Endothelial cell of umbilical vein (primary cell): Measurements from ENCODE around the gene FAM210B. TPM values are rescaled to one million over a fixed set of nuclear protein-coding genes. Genes with fewer than 3 reads are reported as not detected.

Source experiments
- BruUV-seq: library from RNA; stranded (reverse); fragments of 400-500 nt; replicated peaks from 2 replicates; lab custom pipeline; 2021; lab: Mats Ljungman, UMichigan
- CTCF ChIA-PET: fragments of 300-600, 350-600 bp; sonication (Branson Sonifier 250); formaldehyde crosslinking; loops from one replicate; lab custom pipeline; 2021; ENCODE audit warnings: antibody characterized with exemption, inconsistent platforms; lab: Charles Lee
- POLR2A ChIA-PET: fragments of 300-600, 350-600 bp; sonication (Branson Sonifier 250); formaldehyde crosslinking; loops from one replicate; lab custom pipeline; 2021; ENCODE audit warnings: antibody characterized with exemption, inconsistent platforms; lab: Charles Lee
- DNase-seq: peaks from one replicate; pipeline ENCODE4 v3.0.0-alpha.2; 2011; ENCODE audit warnings: low read depth, low spot score
- FAIRE-seq: peaks from 2 replicates; lab custom pipeline; 2011; peaks lifted over from hg19 to GRCh38; lab: Jason Lieb, UNC
- H2AFZ ChIP-seq: 2 replicates; pipeline ENCODE4 v1.6.0; 2012; ENCODE audit warnings: low read depth, low read length, control low read depth, inconsistent platforms
- H3K27ac ChIP-seq: 2 replicates; pipeline ENCODE4 v1.5.1; 2011; ENCODE audit warnings: low read depth, mild to moderate bottlenecking, control low read depth, low read length, moderate library complexity; ENCODE audit not compliant: insufficient read depth
- H3K27me3 ChIP-seq, 2 experiments: 2 replicates each; pipeline versions ENCODE4 v1.6.0 to v1.6.1; 2011; ENCODE audit warnings: low read length in 2 of 2, mixed read lengths in 1 of 2; ENCODE audit not compliant: control insufficient read depth in 2 of 2, insufficient read depth in 2 of 2
- H3K36me3 ChIP-seq, 2 experiments: 2 replicates in 1 of 2; 3 replicates in 1 of 2; pipeline ENCODE4 v1.5.1; 2011; ENCODE audit warnings: low read length in 2 of 2, mild to moderate bottlenecking in 1 of 2, moderate library complexity in 1 of 2; ENCODE audit not compliant: control insufficient read depth in 2 of 2, insufficient read depth in 2 of 2; ENCODE audit errors: extremely low read depth in 1 of 2
- H3K4me1 ChIP-seq: 3 replicates; pipeline ENCODE4 v1.5.1; 2011; ENCODE audit warnings: mild to moderate bottlenecking, low read length; ENCODE audit not compliant: control insufficient read depth, insufficient read depth; ENCODE audit errors: extremely low read depth
- H3K4me2 ChIP-seq: 2 replicates; pipeline ENCODE4 v1.6.1; 2011; ENCODE audit warnings: low read length, control low read depth, mixed read lengths; ENCODE audit not compliant: insufficient read depth
- H3K4me3 ChIP-seq, 3 experiments: fragments of 200-600 bp in 1 of 3; sonication (generic), shearing (Covaris generic) in 1 of 3; replicated peaks in 1 of 3; 2 replicates each; pipeline ENCODE4 v1.5.1; 2011 to 2016; ENCODE audit warnings: control low read depth in 3 of 3, low read length in 3 of 3, mild to moderate bottlenecking in 2 of 3, inconsistent platforms in 1 of 3, low read depth in 1 of 3, moderate library complexity in 1 of 3; ENCODE audit not compliant: insufficient read depth in 1 of 3
- H3K79me2 ChIP-seq: 2 replicates; pipeline ENCODE4 v1.6.0; 2012; ENCODE audit warnings: low read length, inconsistent platforms; ENCODE audit not compliant: control insufficient read depth, insufficient read depth
- H3K9ac ChIP-seq: replicated peaks from 2 replicates; pipeline ENCODE3; 2011; ENCODE audit warnings: low read length, control low read depth; ENCODE audit not compliant: insufficient read depth; ENCODE audit errors: extremely low read depth
- H3K9me1 ChIP-seq: replicated peaks from 3 replicates; pipeline ENCODE4 v1.6.0; 2011; ENCODE audit warnings: mild to moderate bottlenecking, low read length; ENCODE audit not compliant: control insufficient read depth, insufficient read depth; ENCODE audit errors: extremely low read depth
- H3K9me3 ChIP-seq: replicated peaks from 2 replicates; pipeline ENCODE4 v1.5.1; 2012; ENCODE audit warnings: low read length, inconsistent platforms; ENCODE audit not compliant: control insufficient read depth, insufficient read depth
- H4K20me1 ChIP-seq: replicated peaks from 2 replicates; pipeline ENCODE3; 2011; ENCODE audit warnings: mild to moderate bottlenecking, low read length; ENCODE audit not compliant: control insufficient read depth, insufficient read depth; ENCODE audit errors: extremely low read depth
- EZH2 ChIP-seq: IDR thresholded peaks from 2 replicates; pipeline ENCODE4 v1.6.1; 2012; ENCODE audit warnings: borderline replicate concordance, low read depth, mild to moderate bottlenecking, moderate library complexity, low read length, inconsistent platforms; ENCODE audit not compliant: severe bottlenecking
- FOS ChIP-seq: IDR thresholded peaks from 2 replicates; pipeline ENCODE4 v1.6.1; 2011; ENCODE audit warnings: mild to moderate bottlenecking, low read length, moderate library complexity, borderline replicate concordance; ENCODE audit not compliant: insufficient read depth
- GATA2 ChIP-seq: IDR thresholded peaks from 2 replicates; pipeline ENCODE4 v1.7.0; 2011; ENCODE audit warnings: low read depth, mild to moderate bottlenecking, moderate library complexity, mixed read lengths, low read length; ENCODE audit not compliant: insufficient read length, insufficient read depth
- JUN ChIP-seq: IDR thresholded peaks from 2 replicates; pipeline ENCODE4 v1.6.1; 2011; ENCODE audit warnings: borderline replicate concordance, low read depth; ENCODE audit not compliant: insufficient read length, insufficient read depth
- MYC ChIP-seq: IDR thresholded peaks from one replicate; pipeline ENCODE4 v1.6.1; 2011; ENCODE audit warnings: mild to moderate bottlenecking, low read depth, low read length
- POLR2A ChIP-seq: IDR thresholded peaks from 2 replicates; pipeline ENCODE4 v1.6.1; 2012; ENCODE audit warnings: low read depth, mild to moderate bottlenecking, control low read depth, low read length
- POLR2AphosphoS5 ChIP-seq: IDR thresholded peaks from 2 replicates; pipeline ENCODE4 v1.6.1; 2012; ENCODE audit warnings: low read depth, mild to moderate bottlenecking, control low read depth, low read length, moderate library complexity; ENCODE audit not compliant: insufficient read depth
- dilution Hi-C: fragments of 300-500 bp; cut with MboI; formaldehyde crosslinking; loops from one replicate; pipeline ENCODE4 v1.15.0; 2019; ENCODE audit warnings: low sequenced_read_pairs; ENCODE audit not compliant: extremely low pct_ligation_motif_present
- intact Hi-C: fragments of 100-400 bp; cut with micrococcal nuclease; formaldehyde crosslinking; loops from one replicate; pipeline ENCODE4 v1.10.0; 2022
- polyA plus RNA-seq, 4 experiments: library from polyadenylated mRNA; depleted of rRNA in 3 of 4; stranded (reverse) in 3 of 4; unstranded in 1 of 4; fragments of >200 nt; gene quantifications; 2 replicates each; pipeline versions ENCODE4 v1.2.1 to v1.2.3, GENCODE V29; 2011 to 2012; ENCODE audit warnings: missing spikeins in 1 of 4
- total RNA-seq: library from RNA; stranded (reverse); gene quantifications from 2 replicates; pipeline ENCODE4 v1.2.3, GENCODE V29; 2021
- TF ChIP-seq, protein P1 (sequence below): IDR thresholded peaks from 2 replicates; pipeline ENCODE4 v1.6.1; 2011; ENCODE audit not compliant: insufficient read depth, insufficient read length
- TF ChIP-seq, protein P2 (sequence below), 2 donors: IDR thresholded peaks; 1 replicate in 1 of 2; 2 replicates in 1 of 2; pipeline ENCODE4 v1.5.1; 2011; ENCODE audit warnings: low read length in 2 of 2, mild to moderate bottlenecking in 2 of 2, moderate library complexity in 2 of 2, control low read depth in 1 of 2, inconsistent platforms in 1 of 2, low read depth in 1 of 2; ENCODE audit not compliant: insufficient read depth in 1 of 2; ENCODE audit errors: extremely low read depth in 1 of 2

The FAM210B gene
- total and polyA plus RNA-seq, 2 donors (not counting 3 experiments of a cell fraction or from before 2014, with no cell fraction given) = 24.6 to 37.6 TPM

DNA sequence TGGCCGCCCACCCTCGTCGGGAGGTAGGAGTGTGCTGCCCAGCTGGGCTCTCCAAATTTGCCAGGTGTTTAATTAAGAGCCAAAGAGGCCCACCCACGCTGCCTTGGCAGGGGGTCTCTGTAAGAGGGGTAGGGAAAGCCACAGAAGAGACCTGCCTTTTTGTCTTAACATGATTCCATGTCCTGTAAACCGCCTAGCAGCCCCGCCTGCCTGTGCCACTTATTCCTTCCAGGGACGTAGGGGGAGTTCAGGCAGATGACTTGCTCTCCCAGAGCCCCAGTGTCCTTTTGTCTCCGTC is 2.1 kb downstream of the FAM210B start:
- BruUV-seq = no TSS peak
- Histone ChIP-seq H2AFZ (no peak overlapping the region), H3K27me3 (peaks cover 3% of the 10 kb centered on the region in 2 experiments), H4K20me1 (no peaks in the 10 kb centered on the region), H3K4me1 (peaks cover 6% of the 10 kb centered on the region), H3K4me3 (no peak overlapping the region), H3K4me2 (no peak overlapping the region), H3K9me3 (no peaks in the 10 kb centered on the region), H3K9ac (no peak overlapping the region), H3K36me3 (no peaks in the 10 kb centered on the region), H3K79me2 (peaks cover 2% of the 10 kb centered on the region), H3K9me1 (no peaks in the 10 kb centered on the region), H3K27ac (no peak overlapping the region)
- dilution Hi-C loops (no loop called here), intact Hi-C loops (no loop called here)
- TF ChIP-seq POLR2AphosphoS5 (no peak), MYC (no peak), EZH2 (no peak), FOS (no peak), POLR2A (no peak), JUN (no peak), GATA2 (no peak)
- TF ChIP-seq, protein P1, sequence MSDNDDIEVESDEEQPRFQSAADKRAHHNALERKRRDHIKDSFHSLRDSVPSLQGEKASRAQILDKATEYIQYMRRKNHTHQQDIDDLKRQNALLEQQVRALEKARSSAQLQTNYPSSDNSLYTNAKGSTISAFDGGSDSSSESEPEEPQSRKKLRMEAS = no peak
- TF ChIP-seq, protein P2, sequence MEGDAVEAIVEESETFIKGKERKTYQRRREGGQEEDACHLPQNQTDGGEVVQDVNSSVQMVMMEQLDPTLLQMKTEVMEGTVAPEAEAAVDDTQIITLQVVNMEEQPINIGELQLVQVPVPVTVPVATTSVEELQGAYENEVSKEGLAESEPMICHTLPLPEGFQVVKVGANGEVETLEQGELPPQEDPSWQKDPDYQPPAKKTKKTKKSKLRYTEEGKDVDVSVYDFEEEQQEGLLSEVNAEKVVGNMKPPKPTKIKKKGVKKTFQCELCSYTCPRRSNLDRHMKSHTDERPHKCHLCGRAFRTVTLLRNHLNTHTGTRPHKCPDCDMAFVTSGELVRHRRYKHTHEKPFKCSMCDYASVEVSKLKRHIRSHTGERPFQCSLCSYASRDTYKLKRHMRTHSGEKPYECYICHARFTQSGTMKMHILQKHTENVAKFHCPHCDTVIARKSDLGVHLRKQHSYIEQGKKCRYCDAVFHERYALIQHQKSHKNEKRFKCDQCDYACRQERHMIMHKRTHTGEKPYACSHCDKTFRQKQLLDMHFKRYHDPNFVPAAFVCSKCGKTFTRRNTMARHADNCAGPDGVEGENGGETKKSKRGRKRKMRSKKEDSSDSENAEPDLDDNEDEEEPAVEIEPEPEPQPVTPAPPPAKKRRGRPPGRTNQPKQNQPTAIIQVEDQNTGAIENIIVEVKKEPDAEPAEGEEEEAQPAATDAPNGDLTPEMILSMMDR (IDR thresholded peaks at IDR 0.05; ENCODE audit: extremely low read depth in 1 of 2, insufficient read depth in 1 of 2, low read depth in 1 of 2, low read length in 2 of 2) = no peak
- DNase-seq (no peak), FAIRE-seq (no peak)
- ChIA-PET POLR2A (no interaction called here), CTCF (no interaction called here)
